Fibroblast of villous mesenchyme (primary cell): ENCODE results near the gene AUP1. TPM values are rescaled to one million over a fixed set of nuclear protein-coding genes. Genes with fewer than 3 reads are reported as not detected.

ENCODE experiments used
- DNase-seq: peaks from one replicate; pipeline ENCODE4 v3.0.0-alpha.2; 2010; ENCODE audit warnings: low read depth
- H3K4me3 ChIP-seq: 2 replicates; pipeline ENCODE4 v1.5.1; 2011; ENCODE audit warnings: low read depth, mild to moderate bottlenecking, low read length
- CTCF ChIP-seq: IDR thresholded peaks from 2 replicates; pipeline ENCODE4 v1.5.1; 2012; ENCODE audit warnings: low read depth, mild to moderate bottlenecking, low read length; ENCODE audit not compliant: insufficient read depth
- total RNA-seq: library from RNA; depleted of rRNA; stranded (reverse); fragments of >200 nt; gene quantifications from 2 replicates; pipeline ENCODE4 v1.2.3, GENCODE V29; 2012

The AUP1 gene
- total RNA-seq, 1 donor, result 68.2 TPM

DNA sequence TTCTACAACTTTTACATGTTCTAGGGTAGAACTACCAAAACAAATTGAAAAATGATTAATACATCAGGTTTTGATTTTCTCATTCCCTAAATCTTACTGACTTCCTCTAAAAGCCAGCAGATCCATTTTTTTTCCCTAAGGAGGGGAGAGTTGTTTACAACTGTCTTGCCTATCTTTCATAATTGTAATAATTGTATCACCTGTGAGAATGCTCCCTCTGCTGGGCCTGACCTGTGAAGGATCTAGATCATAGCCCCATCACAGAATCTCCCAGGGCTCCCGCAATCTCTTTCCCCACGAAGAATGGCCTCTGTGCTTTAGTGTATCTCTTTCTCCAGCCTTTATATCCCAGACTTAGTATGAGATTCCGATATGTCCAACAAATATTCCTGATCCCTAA, 15.1 kb upstream of the AUP1 start:
- no peak overlapping the region for H3K4me3 ChIP-seq
- DNase-seq, result no peak
- peak; percentile 5 for TF ChIP-seq CTCF

DNA sequence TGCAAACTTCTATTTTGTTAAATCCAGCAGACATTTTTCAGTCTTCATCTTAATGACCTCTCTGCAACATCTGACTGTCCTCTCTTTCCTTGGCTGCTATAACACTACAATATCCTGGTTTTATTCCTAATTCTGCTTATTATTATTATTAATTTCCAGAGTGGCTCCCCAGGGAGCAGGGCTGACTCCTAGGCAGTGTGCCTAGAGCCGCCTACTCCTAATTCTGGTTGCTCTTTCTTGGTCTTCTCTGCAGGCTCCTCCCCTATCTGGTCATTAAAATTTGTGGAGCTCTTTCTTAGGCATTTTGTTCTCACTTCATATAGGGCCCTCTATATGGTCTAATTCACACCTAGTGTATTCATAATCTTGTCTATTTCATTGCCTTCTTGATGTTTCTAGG, 13.5 kb upstream of the AUP1 start:
- DNase-seq, result no peak
- H3K4me3 ChIP-seq, result no peak overlapping the region
- no peak for TF ChIP-seq CTCF

DNA sequence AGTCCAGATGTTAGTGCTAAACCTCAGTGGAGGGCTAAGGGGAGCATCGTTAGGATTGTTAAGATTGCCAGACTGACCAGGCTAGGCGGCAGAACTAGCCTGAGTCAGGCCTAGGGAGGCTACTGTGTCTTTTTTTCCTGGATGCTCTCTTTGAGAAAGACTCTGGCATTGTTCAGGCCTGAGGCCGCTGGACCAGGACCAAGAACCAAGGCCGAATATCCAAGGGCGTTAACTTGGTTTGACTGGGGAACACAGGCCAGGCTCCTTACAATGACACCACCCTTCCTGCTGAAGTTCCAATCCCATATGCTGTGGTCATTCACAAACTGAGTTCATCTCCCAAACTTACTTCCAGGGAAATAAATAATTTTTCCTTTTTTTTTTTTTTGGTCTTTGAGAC, 10.8 kb upstream of the AUP1 start:
- H3K4me3 ChIP-seq, result no peak overlapping the region
- DNase-seq, result no peak
- no peak for TF ChIP-seq CTCF

- no peak overlapping the region for H3K4me3 ChIP-seq
- TF ChIP-seq CTCF, result no peak
- no peak for DNase-seq
Observed at GRCh38 chr2:74538881-74539339, 9.4 kb upstream of the AUP1 start.

GRCh38 chr2:74537140-74537539, 7.6 kb upstream of the AUP1 start:
- no peak overlapping the region for H3K4me3 ChIP-seq
- TF ChIP-seq CTCF, result no peak
- no peak for DNase-seq

GRCh38 chr2:74536166-74536950, 6.9 kb upstream of the AUP1 start:
- no peak for DNase-seq
- no peak for TF ChIP-seq CTCF

More at GRCh38 chr2:74536166-74536950, 6.9 kb upstream of the AUP1 start:
- no peak overlapping the region for H3K4me3 ChIP-seq
